Breast epithelium (tissue), 4 donors: ENCODE results near the gene ITPR2. TPM values are rescaled to one million over a fixed set of nuclear protein-coding genes. Genes with fewer than 3 reads are reported as not detected.
A peak's percentile ranks its signal among the peaks of the same experiment; 100 is the strongest.

Source experiments
- DNase-seq, 2 donors: peaks; one replicate each; pipeline ENCODE4 v3.0.0-alpha.2; 2019; ENCODE audit warnings: low spot score in 2 of 2
- H3K27ac ChIP-seq, 2 donors: fragments of 200-600 bp; sonication (generic) in 1 of 2; one replicate each; pipeline ENCODE4 v1.5.1; 2016 to 2019; ENCODE audit warnings: mild to moderate bottlenecking in 1 of 2
- H3K27me3 ChIP-seq, 2 donors: fragments of 200-600 bp; sonication (generic) in 1 of 2; one replicate each; pipeline versions ENCODE4 v1.5.1 to v1.6.0; 2017 to 2019; ENCODE audit warnings: control low read depth in 1 of 2, mild to moderate bottlenecking in 1 of 2
- H3K36me3 ChIP-seq: fragments of 200-600 bp; one replicate; pipeline ENCODE4 v1.5.1; 2019
- H3K4me1 ChIP-seq, 2 donors: fragments of 200-600 bp; sonication (generic); one replicate each; pipeline ENCODE4 v1.5.1; 2016 to 2019; ENCODE audit warnings: control low read depth in 1 of 2
- H3K4me3 ChIP-seq, 3 donors: fragments of 200-600 bp; sonication (generic); 1 replicate in 2 of 3; 2 replicates in 1 of 3; pipeline ENCODE4 v1.5.1; 2016 to 2019; ENCODE audit warnings: mild to moderate bottlenecking in 3 of 3, moderate library complexity in 2 of 3
- H3K9me3 ChIP-seq, 2 donors: fragments of 200-600 bp; sonication (generic) in 1 of 2; one replicate each; pipeline ENCODE4 v1.5.1; 2016 to 2019; ENCODE audit warnings: control low read depth in 1 of 2
- CTCF ChIP-seq, 3 donors: fragments of 450-650 bp; IDR thresholded peaks; one replicate each; pipeline ENCODE4 v1.5.1; 2016 to 2017; ENCODE audit warnings: antibody characterized with exemption in 3 of 3, mild to moderate bottlenecking in 3 of 3, moderate library complexity in 3 of 3
- POLR2A ChIP-seq: fragments of 450-650 bp; IDR thresholded peaks from one replicate; pipeline ENCODE4 v1.6.1; 2016; ENCODE audit warnings: antibody characterized with exemption, mild to moderate bottlenecking, moderate library complexity
- POLR2AphosphoS5 ChIP-seq, 3 donors: sonication (generic); formaldehyde crosslinking; IDR thresholded peaks; one replicate each; pipeline ENCODE4 v1.6.1; 2017; ENCODE audit warnings: antibody characterized with exemption in 3 of 3
- intact Hi-C: fragments of 100-400 bp; cut with DNase I; formaldehyde crosslinking; loops from one replicate; pipeline ENCODE4 v1.15.1; 2023; ENCODE audit warnings: low total_unique reads
- total RNA-seq, 3 donors: library from RNA; depleted of rRNA; stranded (reverse); fragments of >200 nt; gene quantifications; one replicate each; pipeline ENCODE4 v1.1.0, GENCODE V29; 2016

ITPR2 gene
- total RNA-seq, 3 donors from 2014 or later: 47.2 to 95.0 (median 66.5) TPM

- no peaks in the 10 kb centered on the region for H3K9me3 ChIP-seq
- no peak for DNase-seq
- H3K4me3 ChIP-seq: peak overlapping the region in 1 of 3 donors; percentile 53
- H3K27ac ChIP-seq: no peak overlapping the region
- no peaks in the 10 kb centered on the region for H3K36me3 ChIP-seq
- intact Hi-C loops: no loop called here
- no peaks in the 10 kb centered on the region for H3K4me1 ChIP-seq
- no peak for TF ChIP-seq POLR2AphosphoS5 (IDR thresholded peaks at IDR 0.05)
- no peak for TF ChIP-seq CTCF (IDR thresholded peaks at IDR 0.05)
- TF ChIP-seq POLR2A: no peak
- H3K27me3 ChIP-seq: no peaks in the 10 kb centered on the region
These were observed 2.6 kb downstream of the ITPR2 start for GRCh38 chr12:26830363-26830762.

GRCh38 chr12:26828280-26829073 lies 4.5 kb downstream of the ITPR2 start:
- Histone ChIP-seq H3K4me3 (no peak overlapping the region), H3K4me1 (no peaks in the 10 kb centered on the region), H3K9me3 (no peaks in the 10 kb centered on the region), H3K36me3 (no peaks in the 10 kb centered on the region), H3K27ac (no peak overlapping the region), H3K27me3 (no peaks in the 10 kb centered on the region)
- intact Hi-C loops: no loop called here
- no peak for DNase-seq
- TF ChIP-seq POLR2A: no peak
- TF ChIP-seq CTCF (IDR thresholded peaks at IDR 0.05): no peak
- TF ChIP-seq POLR2AphosphoS5 (IDR thresholded peaks at IDR 0.05): no peak

- Histone ChIP-seq H3K4me1 (no peaks in the 10 kb centered on the region), H3K27me3 (no peaks in the 10 kb centered on the region), H3K36me3 (no peaks in the 10 kb centered on the region), H3K9me3 (no peaks in the 10 kb centered on the region), H3K27ac (no peak overlapping the region), H3K4me3 (no peak overlapping the region)
- TF ChIP-seq POLR2AphosphoS5 (IDR thresholded peaks at IDR 0.05) (no peak), CTCF (IDR thresholded peaks at IDR 0.05) (no peak), POLR2A (no peak)
- no peak for DNase-seq
- intact Hi-C loops: no loop called here
These were observed 6.6 kb downstream of the ITPR2 start for GRCh38 chr12:26826437-26826836.

- no peak for DNase-seq
- no peak overlapping the region for H3K4me3 ChIP-seq
- no peak for TF ChIP-seq POLR2AphosphoS5 (IDR thresholded peaks at IDR 0.05)
- TF ChIP-seq POLR2A: no peak
- TF ChIP-seq CTCF (IDR thresholded peaks at IDR 0.05): no peak
- H3K36me3 ChIP-seq: no peaks in the 10 kb centered on the region
- intact Hi-C loops: no loop called here
- no peak overlapping the region for H3K27ac ChIP-seq
- no peaks in the 10 kb centered on the region for H3K4me1 ChIP-seq
- no peaks in the 10 kb centered on the region for H3K27me3 ChIP-seq
- no peaks in the 10 kb centered on the region for H3K9me3 ChIP-seq
These were observed 7.5 kb downstream of the ITPR2 start for GRCh38 chr12:26825459-26826016.

GRCh38 chr12:26823390-26823789 lies 9.6 kb downstream of the ITPR2 start:
- Histone ChIP-seq H3K4me1 (peaks cover 0 to 5% of the 10 kb centered on the region in 2 donors), H3K27me3 (no peaks in the 10 kb centered on the region), H3K27ac (no peak overlapping the region), H3K9me3 (no peaks in the 10 kb centered on the region), H3K4me3 (no peak overlapping the region), H3K36me3 (no peaks in the 10 kb centered on the region)
- intact Hi-C loops: no loop called here
- TF ChIP-seq POLR2AphosphoS5 (IDR thresholded peaks at IDR 0.05) (no peak), CTCF (IDR thresholded peaks at IDR 0.05) (no peak), POLR2A (no peak)
- no peak for DNase-seq
